K562 (cell line): Measurements from ENCODE around the gene HRCT1.

Experiments used
- GATA2 ChIP-seq: sonication (generic); formaldehyde crosslinking; IDR thresholded peaks from 2 replicates; pipeline ENCODE4 v1.4.0; 2020; ENCODE audit warnings: mild to moderate bottlenecking, missing genetic modification reagents
- JUND ChIP-seq, 2 experiments: IDR thresholded peaks; 2 replicates in 1 of 2; 3 replicates in 1 of 2; pipeline ENCODE4 v1.6.1; 2011; ENCODE audit warnings: borderline replicate concordance in 2 of 2, low read depth in 2 of 2, low read length in 2 of 2, improper control_type of control experiment in 1 of 2, missing biosample characterization in 1 of 2, missing genetic modification characterization in 1 of 2, missing genetic modification reagents in 1 of 2
- POLR2A ChIP-seq: fragments of 450-650 bp; conservative IDR thresholded peaks from 2 replicates; pipeline ENCODE4 v1.6.1; 2016
- YY1 ChIP-seq, 3 experiments: IDR thresholded peaks; 2 replicates each; pipeline ENCODE4 v1.6.1; 2011; ENCODE audit warnings: low read length in 2 of 3, mild to moderate bottlenecking in 2 of 3, moderate library complexity in 2 of 3, borderline replicate concordance in 1 of 3, control low read depth in 1 of 3, low read depth in 1 of 3; ENCODE audit not compliant: insufficient read depth in 3 of 3, insufficient replicate concordance in 2 of 3, control insufficient read depth in 1 of 3, insufficient read length in 1 of 3; ENCODE audit errors: extremely low read depth in 1 of 3
- ZBTB2 ChIP-seq: fragments of 450-650 bp; IDR thresholded peaks from 2 replicates; pipeline ENCODE4 v1.6.1; 2016; ENCODE audit warnings: antibody characterized with exemption
- ZNF23 ChIP-seq: fragments of 250-450 bp; sonication (Bioruptor Pico); IDR thresholded peaks from 2 replicates; pipeline ENCODE4 v1.4.0; 2020; ENCODE audit warnings: mild to moderate bottlenecking
- ZNF232 ChIP-seq: sonication (generic); formaldehyde crosslinking; IDR thresholded peaks from 2 replicates; pipeline ENCODE4 v1.8.0; 2022; ENCODE audit warnings: mild to moderate bottlenecking, missing genetic modification reagents
- ZNF717 ChIP-seq: fragments of 250-450 bp; sonication (Bioruptor Pico); IDR thresholded peaks from 2 replicates; pipeline ENCODE4 v1.5.0; 2021
- TF ChIP-seq, protein P1 (sequence below): fragments of 450-650 bp; formaldehyde crosslinking; IDR thresholded peaks from 2 replicates; pipeline ENCODE4 v1.4.0; 2022; ENCODE audit warnings: missing genetic modification characterization
- TF ChIP-seq, protein P2 (sequence below): sonication (generic); formaldehyde crosslinking; IDR thresholded peaks from 2 replicates; pipeline ENCODE4 v1.5.0; 2020; ENCODE audit warnings: missing genetic modification reagents

GRCh38 chr9:35929453-35929718 is 23.4 kb downstream of the HRCT1 start:
- TF ChIP-seq, protein P1, sequence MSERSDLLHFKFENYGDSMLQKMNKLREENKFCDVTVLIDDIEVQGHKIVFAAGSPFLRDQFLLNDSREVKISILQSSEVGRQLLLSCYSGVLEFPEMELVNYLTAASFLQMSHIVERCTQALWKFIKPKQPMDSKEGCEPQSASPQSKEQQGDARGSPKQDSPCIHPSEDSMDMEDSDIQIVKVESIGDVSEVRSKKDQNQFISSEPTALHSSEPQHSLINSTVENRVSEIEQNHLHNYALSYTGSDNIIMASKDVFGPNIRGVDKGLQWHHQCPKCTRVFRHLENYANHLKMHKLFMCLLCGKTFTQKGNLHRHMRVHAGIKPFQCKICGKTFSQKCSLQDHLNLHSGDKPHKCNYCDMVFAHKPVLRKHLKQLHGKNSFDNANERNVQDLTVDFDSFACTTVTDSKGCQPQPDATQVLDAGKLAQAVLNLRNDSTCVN (CRISPR knock-in tag), result no peak
- no peak for TF ChIP-seq YY1 (IDR thresholded peaks at IDR 0.05; ENCODE audit: borderline replicate concordance in 1 of 3, control insufficient read depth in 1 of 3, extremely low read depth in 1 of 3, insufficient read depth in 3 of 3, insufficient read length in 1 of 3, insufficient replicate concordance in 2 of 3, low read depth in 1 of 3, low read length in 2 of 3)
- no peak for TF ChIP-seq ZNF717 (CRISPR knock-in tag)
- no peak for TF ChIP-seq ZNF23 (CRISPR knock-in tag)
- TF ChIP-seq ZBTB2, result no peak
- TF ChIP-seq, protein P2, sequence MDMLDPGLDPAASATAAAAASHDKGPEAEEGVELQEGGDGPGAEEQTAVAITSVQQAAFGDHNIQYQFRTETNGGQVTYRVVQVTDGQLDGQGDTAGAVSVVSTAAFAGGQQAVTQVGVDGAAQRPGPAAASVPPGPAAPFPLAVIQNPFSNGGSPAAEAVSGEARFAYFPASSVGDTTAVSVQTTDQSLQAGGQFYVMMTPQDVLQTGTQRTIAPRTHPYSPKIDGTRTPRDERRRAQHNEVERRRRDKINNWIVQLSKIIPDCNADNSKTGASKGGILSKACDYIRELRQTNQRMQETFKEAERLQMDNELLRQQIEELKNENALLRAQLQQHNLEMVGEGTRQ (CRISPR knock-in tag), result no peak
- TF ChIP-seq ZNF232 (CRISPR knock-in tag), result no peak
- TF ChIP-seq POLR2A, result no peak
- TF ChIP-seq GATA2, result no peak
- no peak for TF ChIP-seq JUND (IDR thresholded peaks at IDR 0.05; ENCODE audit: borderline replicate concordance, low read depth, low read length)
- TF ChIP-seq JUND (tag; IDR thresholded peaks at IDR 0.05; ENCODE audit: borderline replicate concordance, low read depth, low read length), result no peak
